CD4-positive, alpha-beta T cell treated with Interleukin-4 for 1 hour (primary cell): ENCODE results near the gene NXNL2.
A peak's percentile ranks its signal among the peaks of the same experiment; 100 is the strongest.

ENCODE experiments used
- DNase-seq, 2 donors: peaks; one replicate each; pipeline ENCODE4 v3.0.0-alpha.2; 2020 to 2022

Gene NXNL2

GRCh38 chr9:88533951-88534455, 975 bp upstream of the NXNL2 start:
- DNase-seq = no peak

- DNase-seq = no peak
Observed at GRCh38 chr9:88535226-88536022, 446 bp downstream of the NXNL2 start.

DNA sequence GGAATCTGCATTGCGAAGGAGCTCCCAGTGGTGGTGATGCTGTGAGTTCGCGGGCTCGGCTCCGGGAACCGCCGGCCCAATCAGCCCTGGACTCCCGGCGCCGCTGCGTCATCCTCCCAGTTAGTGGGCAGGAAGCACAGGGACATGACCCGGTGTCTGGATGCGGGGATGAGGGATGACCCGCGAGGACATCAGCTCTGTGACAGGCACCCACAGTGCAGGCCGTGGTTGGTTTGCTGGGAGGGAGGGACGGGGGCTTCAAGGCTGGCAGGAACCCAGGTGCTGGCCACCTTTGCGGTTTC, 996 bp downstream of the NXNL2 start:
- DNase-seq = no peak

DNA sequence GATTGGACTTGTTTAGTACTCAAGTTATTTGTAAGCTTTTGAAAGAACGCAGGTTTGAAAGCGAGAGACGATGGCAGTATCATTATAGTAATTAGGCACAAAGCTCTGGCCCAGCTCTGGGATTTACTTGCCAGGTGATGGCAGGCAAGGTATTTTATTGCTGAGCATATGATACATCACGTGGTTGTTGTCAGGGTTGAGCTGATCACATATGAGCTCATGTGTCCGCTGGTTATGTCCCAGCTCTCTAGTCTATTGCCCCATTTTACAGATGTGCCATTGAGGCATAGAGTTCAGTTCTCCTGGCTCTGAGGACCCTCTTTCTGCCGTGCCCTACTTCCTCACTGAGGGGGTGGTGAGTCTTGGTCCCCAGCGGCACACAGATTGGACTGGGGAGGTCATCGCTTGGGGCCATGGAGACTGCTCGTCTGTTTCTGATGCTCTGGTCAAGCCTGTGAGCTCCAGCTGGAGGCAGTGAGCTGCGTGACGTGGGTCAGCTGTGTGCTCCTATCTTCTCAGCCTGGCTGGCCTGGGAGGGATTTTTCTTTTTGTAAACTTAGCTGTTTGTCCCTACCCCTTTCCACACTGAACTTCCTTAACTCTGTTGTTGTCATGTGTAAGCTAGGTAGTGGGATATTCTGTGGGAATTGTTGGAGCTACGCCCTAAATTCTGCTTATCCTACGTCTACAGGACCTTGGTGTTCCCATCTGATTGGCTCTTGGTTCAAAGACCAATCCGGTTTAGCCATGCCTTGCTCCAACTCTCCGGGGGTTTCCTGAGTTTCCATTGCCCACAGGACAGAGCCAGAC, 2.2 kb downstream of the NXNL2 start:
- no peak for DNase-seq

DNA sequence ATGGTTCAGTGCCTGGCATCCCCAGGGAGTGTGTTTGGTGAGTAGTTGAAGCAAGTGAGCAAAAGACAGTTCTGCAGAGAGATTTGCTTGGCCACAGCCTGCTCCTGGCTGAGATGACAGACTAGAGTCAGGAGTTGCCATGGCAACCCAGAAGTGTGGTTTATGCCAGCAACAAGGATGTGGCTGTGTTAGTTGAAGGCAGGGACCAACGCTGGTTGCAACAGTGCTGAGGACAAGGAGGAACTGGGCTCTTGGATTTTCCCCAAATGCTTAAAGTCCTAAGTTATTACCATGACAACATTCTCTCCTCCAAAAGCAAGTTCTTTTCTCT, 2.7 kb downstream of the NXNL2 start:
- peak; percentile 37 to 67 for DNase-seq

DNA sequence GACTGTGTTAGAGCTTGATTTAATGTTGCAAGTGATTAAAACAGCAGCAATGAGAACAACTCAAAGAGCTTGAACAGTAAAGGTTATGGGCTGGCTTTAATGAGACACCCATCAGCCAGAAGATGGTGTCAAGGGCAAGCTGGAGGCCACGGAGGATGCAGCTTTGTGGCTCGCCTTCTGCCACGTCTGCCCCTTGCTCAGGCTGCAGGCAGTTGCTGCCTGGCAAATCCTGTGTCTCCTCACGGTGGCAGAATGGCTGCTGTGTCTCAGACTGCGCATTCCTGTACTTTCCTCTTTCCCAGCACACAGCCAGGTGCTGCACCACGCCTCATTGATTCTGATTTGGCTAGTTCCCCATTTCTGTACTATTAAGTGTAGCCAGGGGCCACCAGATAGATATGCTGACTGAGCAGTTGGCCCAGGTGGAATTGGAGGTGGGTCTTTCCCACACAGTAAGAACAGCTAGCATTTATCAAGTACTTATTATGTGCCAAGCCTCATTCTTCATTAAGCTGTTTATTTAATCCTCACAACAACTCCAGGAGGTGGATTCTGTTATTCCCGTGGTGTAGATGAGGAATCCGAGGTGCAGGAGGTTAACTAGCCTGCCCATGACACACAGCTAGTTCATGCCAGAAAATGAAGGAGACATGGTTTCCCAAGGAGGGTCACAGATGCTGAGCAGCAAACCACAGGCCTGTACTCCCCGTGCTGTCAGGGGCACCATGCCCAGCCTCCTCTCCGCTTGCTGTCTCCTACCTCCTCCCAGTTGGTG, 3.5 kb downstream of the NXNL2 start:
- DNase-seq = no peak

DNA sequence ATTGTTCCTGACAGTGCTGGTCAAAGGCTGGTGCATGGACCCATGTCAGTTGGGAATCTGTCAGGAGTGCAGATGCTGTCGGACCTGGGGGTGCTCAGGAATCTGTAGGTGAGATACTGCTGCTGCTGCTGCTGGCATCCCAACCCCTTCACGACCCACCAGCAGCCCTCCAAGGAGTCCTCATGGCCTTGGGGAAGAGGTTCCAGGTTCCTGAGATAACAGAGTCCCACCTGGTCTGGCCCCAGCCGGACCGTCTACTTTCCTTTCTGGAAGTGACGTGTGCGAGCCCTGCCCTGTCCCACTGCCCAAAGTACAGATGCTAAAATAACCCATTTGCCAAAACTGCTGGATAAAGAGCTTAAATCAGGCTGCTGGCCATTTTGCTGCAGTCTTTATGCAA, 4.3 kb downstream of the NXNL2 start:
- DNase-seq = no peak

- DNase-seq = no peak
Observed at GRCh38 chr9:88540251-88540763, 5.3 kb downstream of the NXNL2 start.

DNA sequence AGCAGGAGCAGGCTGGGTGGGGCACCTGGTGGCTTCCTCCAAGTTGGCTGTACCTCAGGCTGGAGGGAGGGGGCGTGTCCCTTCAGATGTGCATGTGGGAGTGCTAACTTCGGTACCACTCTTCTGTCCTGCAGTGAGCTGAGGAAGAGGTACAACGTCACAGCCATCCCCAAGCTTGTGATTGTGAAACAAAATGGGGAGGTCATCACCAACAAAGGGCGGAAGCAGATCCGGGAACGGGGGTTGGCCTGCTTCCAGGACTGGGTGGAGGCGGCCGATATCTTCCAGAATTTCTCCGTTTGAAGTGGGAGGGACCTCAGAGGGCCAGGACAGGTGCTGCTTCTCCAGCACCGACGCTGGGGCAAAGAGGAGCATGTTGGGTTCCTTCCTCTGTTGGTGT, 9.3 kb downstream of the NXNL2 start:
- DNase-seq = no peak

- no peak for DNase-seq
Observed at GRCh38 chr9:88551546-88552137, 16.7 kb downstream of the NXNL2 start.

DNA sequence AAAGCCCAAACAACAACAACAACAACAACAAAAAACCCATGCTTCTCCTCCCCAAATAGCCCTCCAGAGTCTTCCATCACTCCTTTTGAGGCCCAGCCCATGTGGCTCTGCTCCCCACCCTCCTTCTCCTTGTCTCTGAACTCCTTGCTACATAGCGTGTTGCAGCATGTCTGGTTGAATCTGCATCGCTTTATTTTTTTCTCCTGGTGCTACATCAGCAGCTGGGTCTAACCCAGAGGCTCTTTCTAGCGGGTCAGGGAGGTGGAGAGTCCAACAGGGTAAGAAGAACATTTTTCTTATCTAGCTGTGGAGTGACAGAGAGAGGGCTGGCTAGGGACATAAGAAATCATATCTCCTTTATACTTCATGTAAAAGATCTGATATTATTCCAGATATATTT, 18.4 kb downstream of the NXNL2 start:
- DNase-seq = no peak

DNA sequence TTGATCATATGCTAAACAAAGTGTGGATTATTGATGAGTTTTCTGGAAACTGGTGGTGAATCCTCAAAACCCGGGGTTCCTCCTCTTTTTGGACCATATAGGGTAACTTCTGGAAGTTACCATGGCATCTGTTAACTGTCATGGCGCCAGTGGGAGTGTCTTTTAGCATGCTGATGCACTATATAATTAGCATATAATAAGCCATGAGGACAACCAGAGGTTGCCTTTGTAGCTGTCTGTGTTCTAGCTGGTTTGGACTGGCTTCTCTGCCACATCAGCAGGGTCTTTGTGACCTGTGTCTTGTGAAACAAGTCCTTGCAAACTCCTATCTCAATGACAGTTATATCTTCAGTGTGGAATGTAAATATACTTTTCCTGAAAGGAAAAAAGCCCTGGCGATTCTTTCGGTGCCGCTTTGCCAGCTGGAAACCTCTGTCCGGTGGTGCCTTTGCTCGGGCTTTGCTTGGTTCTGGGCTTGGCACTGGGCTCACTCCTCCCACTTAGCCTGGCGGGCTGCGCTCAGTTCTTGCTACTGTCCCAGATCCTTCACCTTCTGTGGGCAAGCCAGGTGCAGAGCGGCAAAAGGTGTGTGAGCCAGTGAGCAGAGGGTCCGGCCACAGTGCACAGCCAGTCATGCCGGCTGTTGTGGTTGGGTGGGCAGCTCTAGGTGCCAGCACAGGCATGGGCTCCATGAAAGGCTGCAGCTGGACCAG, 20.4 kb downstream of the NXNL2 start:
- no peak for DNase-seq

GRCh38 chr9:88559661-88560060, 24.7 kb downstream of the NXNL2 start:
- DNase-seq = no peak

- DNase-seq = no peak
Observed at GRCh38 chr9:88567870-88568269, 32.9 kb downstream of the NXNL2 start.

GRCh38 chr9:88571419-88571818, 36.4 kb downstream of the NXNL2 start:
- DNase-seq = no peak

- DNase-seq = no peak
Observed at GRCh38 chr9:88572684-88573083, 37.7 kb downstream of the NXNL2 start.

- no peak for DNase-seq
Observed at GRCh38 chr9:88574953-88575352, 40.0 kb downstream of the NXNL2 start.

DNA sequence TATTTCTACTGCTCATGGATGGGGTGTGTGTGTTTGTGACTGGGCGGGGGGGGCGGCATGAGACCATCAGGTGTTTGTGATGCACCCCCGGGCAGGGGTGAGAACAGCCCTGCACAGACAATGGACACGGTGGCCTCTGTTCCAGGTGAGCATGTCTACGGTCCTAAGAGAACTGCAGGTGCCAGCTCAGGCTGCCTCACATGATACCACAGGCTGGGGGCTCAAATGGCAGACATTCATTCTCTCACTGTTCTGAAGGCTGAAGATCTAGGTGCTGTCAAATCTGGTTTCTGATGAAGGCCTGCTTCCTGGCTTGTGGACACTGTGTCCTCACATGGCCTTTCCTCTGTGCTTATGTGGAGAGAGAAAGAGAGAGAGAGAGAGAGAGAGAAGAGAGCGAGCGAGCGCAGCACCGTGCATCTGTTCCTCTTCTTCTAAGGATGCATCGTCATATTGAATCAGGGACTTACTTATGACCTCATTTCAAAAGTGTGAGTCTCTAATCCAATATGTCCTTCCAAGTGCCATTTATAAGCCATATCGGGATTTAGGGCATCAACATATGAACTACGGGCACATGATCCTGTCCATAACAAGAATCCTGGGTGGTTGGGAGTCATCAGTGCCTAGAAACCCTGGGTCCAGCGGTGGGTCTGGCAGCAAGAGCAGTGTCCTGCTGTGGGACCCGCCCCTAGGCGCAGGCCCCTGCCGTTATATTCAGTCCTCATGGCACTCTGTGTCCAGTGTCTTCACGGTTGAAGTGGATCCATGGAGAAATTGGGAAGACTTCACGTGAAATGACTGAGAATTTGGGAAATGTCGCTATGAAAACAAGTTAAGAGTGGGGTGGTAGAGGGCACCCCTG, 42.5 kb downstream of the NXNL2 start:
- no peak for DNase-seq

- peak; percentile 45 to 53 for DNase-seq
Observed at GRCh38 chr9:88578121-88579049, 43.4 kb downstream of the NXNL2 start.

- DNase-seq = no peak
Observed at GRCh38 chr9:88579050-88579715, 44.2 kb downstream of the NXNL2 start.
